ENCODE results near the gene CRY2. TPM values are rescaled to one million over a fixed set of nuclear protein-coding genes. Genes with fewer than 3 reads are reported as not detected.
"Not testable (repeated sequence)": the region's sequence is repeated elsewhere in the genome, so short reads cannot be mapped to it uniquely, and the experiment has no call there.

The CRY2 gene
- total RNA-seq, 1 experiment from 2014 or later, result 8.1 TPM

DNA sequence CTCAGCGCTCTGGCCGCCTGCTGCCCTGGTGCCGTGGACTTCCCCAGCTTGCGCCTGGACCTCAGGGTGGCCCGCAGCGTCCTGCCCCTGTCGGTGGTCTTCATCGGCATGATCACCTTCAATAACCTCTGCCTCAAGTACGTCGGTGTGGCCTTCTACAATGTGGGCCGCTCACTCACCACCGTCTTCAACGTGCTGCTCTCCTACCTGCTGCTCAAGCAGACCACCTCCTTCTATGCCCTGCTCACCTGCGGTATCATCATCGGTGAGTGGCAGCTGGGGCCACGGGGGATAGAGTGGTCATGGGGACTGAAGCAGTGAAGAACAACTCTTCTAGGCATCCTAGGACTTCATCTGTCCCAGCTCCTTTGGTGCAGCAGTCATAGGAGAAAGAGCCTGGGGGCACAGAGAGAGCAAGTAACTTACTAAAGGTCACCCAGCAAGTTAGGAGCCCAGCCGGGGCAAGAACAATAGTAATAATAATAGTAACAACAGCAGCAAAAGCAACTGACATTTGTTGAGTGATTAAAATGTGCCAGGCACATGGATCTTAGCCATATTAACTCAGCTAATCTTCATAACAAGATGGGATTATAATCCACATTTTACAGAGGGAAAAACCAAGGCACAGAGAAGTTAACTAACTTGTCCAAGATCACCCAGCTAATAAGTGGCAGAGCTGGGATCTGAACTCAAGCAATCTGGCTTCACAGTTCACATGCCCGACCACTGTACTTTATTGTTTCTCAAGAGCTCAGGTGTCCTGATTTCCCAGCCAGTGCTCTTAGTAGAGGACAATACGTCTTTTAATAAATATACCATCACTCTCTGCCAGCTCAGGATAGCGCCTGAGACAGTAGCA, 41.0 kb upstream of the CRY2 start:
- TF ChIP-seq, protein P1, sequence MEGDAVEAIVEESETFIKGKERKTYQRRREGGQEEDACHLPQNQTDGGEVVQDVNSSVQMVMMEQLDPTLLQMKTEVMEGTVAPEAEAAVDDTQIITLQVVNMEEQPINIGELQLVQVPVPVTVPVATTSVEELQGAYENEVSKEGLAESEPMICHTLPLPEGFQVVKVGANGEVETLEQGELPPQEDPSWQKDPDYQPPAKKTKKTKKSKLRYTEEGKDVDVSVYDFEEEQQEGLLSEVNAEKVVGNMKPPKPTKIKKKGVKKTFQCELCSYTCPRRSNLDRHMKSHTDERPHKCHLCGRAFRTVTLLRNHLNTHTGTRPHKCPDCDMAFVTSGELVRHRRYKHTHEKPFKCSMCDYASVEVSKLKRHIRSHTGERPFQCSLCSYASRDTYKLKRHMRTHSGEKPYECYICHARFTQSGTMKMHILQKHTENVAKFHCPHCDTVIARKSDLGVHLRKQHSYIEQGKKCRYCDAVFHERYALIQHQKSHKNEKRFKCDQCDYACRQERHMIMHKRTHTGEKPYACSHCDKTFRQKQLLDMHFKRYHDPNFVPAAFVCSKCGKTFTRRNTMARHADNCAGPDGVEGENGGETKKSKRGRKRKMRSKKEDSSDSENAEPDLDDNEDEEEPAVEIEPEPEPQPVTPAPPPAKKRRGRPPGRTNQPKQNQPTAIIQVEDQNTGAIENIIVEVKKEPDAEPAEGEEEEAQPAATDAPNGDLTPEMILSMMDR (IDR thresholded peaks at IDR 0.05; ENCODE audit: unreplicated experiment), result no peak
- H3K36me3 Mint-ChIP-seq (ENCODE audit: insufficient read depth, unreplicated experiment), result peaks cover 5% of the 10 kb centered on the region
- peak overlapping the region; percentile 97 for H3K4me3 Mint-ChIP-seq (ENCODE audit: unreplicated experiment)
- intact Hi-C loops (cut with micrococcal nuclease), result no loop called here
- H3K9me3 Mint-ChIP-seq (ENCODE audit: unreplicated experiment), result no peaks in the 10 kb centered on the region
- peaks cover 29% of the 10 kb centered on the region for H3K4me1 Mint-ChIP-seq (ENCODE audit: insufficient read depth, unreplicated experiment)
- peak overlapping the region; percentile 88 for H3K27ac Mint-ChIP-seq (ENCODE audit: low read depth, unreplicated experiment)
- BruUV-seq (replicated peaks), result TSS peak; percentile 25
- POLR2A ChIA-PET, result interaction anchor here (0.6 to 4.0 kb wide), 6 partner anchors 9 to 269 kb away, joined by 3 to 20 read pairs (median 4); no protein-coding TSS in a partner anchor
- CTCF ChIA-PET, result interaction anchor here (1.0 kb wide), 1 partner anchor 159 kb away, joined by 3 read pairs; no protein-coding TSS in a partner anchor
- H3K27me3 Mint-ChIP-seq (ENCODE audit: insufficient read depth, unreplicated experiment), result no peaks in the 10 kb centered on the region
- no peak for DNase-seq (ENCODE audit: unreplicated experiment)

DNA sequence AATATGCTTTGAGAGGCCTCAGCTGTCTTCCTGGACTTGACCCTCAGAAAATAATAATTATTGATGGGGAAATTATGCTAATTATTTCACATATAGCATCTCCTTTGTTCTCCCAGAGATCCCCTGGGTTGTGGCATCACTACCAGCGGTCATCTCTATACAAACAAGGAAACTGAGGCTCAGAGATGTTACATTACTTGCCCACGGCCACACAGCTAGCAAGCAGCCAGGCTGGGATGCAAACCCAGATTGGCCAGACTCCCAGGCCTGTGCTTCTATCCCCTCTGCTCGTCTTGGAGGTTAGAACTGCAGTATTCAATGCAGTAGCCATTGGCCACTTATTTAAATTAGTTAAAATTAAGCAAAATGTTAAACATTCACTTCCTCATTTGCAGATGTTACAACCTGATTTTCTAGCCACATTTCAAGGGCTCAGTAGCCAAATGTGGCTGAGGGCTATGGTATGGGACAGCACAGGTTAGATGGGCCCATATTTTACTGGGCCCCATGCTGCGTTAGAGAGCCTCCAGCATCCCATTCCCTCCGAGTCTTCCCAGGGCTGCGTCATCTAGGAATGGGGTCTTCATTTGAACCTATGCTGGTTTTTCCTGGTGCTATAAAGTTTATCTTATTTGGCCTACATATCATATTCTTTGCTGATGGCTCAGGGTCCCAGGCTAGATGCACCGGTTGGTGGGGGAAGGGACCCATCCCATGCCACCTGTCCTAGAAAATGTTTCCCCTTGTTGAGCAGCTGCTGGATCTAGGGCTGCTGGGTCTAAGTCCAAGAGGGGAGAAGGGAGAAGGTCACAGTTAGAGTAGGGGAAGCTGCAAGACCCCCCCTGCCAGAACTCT, 40.1 kb upstream of the CRY2 start:
- Mint-ChIP-seq H3K36me3 (ENCODE audit: insufficient read depth, unreplicated experiment) (peaks cover 11% of the 10 kb centered on the region), H3K4me3 (ENCODE audit: unreplicated experiment) (peak overlapping the region; percentile 47), H3K27ac (ENCODE audit: low read depth, unreplicated experiment) (no peak overlapping the region), H3K27me3 (ENCODE audit: insufficient read depth, unreplicated experiment) (no peaks in the 10 kb centered on the region), H3K4me1 (ENCODE audit: insufficient read depth, unreplicated experiment) (peaks cover 24% of the 10 kb centered on the region), H3K9me3 (ENCODE audit: unreplicated experiment) (no peaks in the 10 kb centered on the region)
- CTCF ChIA-PET, result no interaction called here
- POLR2A ChIA-PET, result interaction anchor here (0.9 to 4.0 kb wide), 4 partner anchors 10 to 40 kb away, joined by 3 to 20 read pairs (median 4); no protein-coding TSS in a partner anchor
- BruUV-seq (replicated peaks), result no TSS peak
- no peak for DNase-seq (ENCODE audit: unreplicated experiment)
- TF ChIP-seq, protein P1 (IDR thresholded peaks at IDR 0.05; ENCODE audit: unreplicated experiment), result no peak
- intact Hi-C loops (cut with micrococcal nuclease), result no loop called here

DNA sequence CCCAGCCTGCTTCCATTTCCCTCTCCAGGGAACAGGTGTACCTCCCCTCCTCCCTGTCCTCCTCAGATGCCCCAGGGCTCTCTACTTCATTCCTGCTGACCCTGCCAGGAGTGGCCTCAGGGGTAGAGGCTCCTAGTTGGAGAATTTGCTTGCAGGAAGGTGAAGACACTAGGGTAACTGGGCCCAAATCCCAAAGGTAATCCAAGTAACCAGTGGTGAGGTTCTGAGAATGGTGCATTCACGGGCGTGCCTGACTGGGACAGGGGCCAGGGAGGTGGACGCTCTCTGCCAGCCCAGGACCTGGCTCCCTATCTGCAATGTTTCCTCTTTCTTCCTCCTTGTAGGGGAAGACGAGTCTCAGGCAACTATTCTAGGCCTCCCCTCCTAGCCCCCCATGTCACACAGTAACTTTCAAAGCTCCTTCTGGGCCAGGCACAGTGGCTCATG, 39.5 kb upstream of the CRY2 start:
- peak overlapping the region; percentile 47 for H3K4me3 Mint-ChIP-seq (ENCODE audit: unreplicated experiment)
- peaks cover 11% of the 10 kb centered on the region for H3K36me3 Mint-ChIP-seq (ENCODE audit: insufficient read depth, unreplicated experiment)
- ChIA-PET CTCF (no interaction called here), POLR2A (interaction anchor here (0.7 to 4.0 kb wide), 2 partner anchors 10 to 639 kb away, joined by 3 to 20 read pairs; no protein-coding TSS in a partner anchor)
- H3K4me1 Mint-ChIP-seq (ENCODE audit: insufficient read depth, unreplicated experiment), result peaks cover 19% of the 10 kb centered on the region
- TF ChIP-seq, protein P1 (IDR thresholded peaks at IDR 0.05; ENCODE audit: unreplicated experiment), result no peak
- intact Hi-C loops (cut with micrococcal nuclease), result no loop called here
- BruUV-seq (replicated peaks), result no TSS peak
- H3K27ac Mint-ChIP-seq (ENCODE audit: low read depth, unreplicated experiment), result no peak overlapping the region
- no peaks in the 10 kb centered on the region for H3K9me3 Mint-ChIP-seq (ENCODE audit: unreplicated experiment)
- DNase-seq (ENCODE audit: unreplicated experiment), result no peak
- no peaks in the 10 kb centered on the region for H3K27me3 Mint-ChIP-seq (ENCODE audit: insufficient read depth, unreplicated experiment)

DNA sequence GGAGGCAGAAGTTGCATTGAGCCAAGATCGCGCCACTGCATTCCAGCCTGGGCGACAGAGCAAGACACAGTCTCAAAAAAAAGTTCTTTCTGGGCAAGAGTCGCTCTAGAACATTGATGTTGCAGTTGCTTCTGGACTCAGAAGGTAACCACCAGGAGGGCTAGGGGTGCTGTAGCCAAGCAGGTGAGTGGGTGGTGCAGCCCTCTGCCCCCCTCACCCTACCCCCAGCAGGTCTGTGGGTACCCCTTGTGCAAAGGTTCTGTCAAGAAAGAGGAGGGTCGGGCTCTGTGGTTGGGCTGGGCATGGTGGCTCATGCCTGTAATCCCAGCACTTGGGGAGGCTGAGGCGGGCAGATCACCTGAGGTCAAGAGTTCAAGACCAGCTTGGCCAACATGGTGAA, 38.8 kb upstream of the CRY2 start:
- H3K27me3 Mint-ChIP-seq (ENCODE audit: insufficient read depth, unreplicated experiment); CTCF ChIA-PET; H3K9me3 Mint-ChIP-seq (ENCODE audit: unreplicated experiment); BruUV-seq (replicated peaks); H3K4me3 Mint-ChIP-seq (ENCODE audit: unreplicated experiment); H3K27ac Mint-ChIP-seq (ENCODE audit: low read depth, unreplicated experiment); intact Hi-C loops (cut with micrococcal nuclease); DNase-seq (ENCODE audit: unreplicated experiment): not testable (repeated sequence)
- Mint-ChIP-seq H3K4me1 (ENCODE audit: insufficient read depth, unreplicated experiment) (peaks cover 19% of the 10 kb centered on the region), H3K36me3 (ENCODE audit: insufficient read depth, unreplicated experiment) (peaks cover 11% of the 10 kb centered on the region)
- POLR2A ChIA-PET, result interaction anchor here (0.7 kb wide), 1 partner anchor 640 kb away, joined by 3 read pairs; no protein-coding TSS in a partner anchor

All from MCF 10A (cell line).